Activated CD4-positive, alpha-beta T cell treated with anti-CD3 and anti-CD28 coated beads, Interleukin-2, Interleukin-6, amounts not matched to agents 100 ng/mL and 50 ng/mL, durations not matched to agents 16 hours and 8 hours (primary cell): ENCODE results near the gene SORCS1.

Experiments
- DNase-seq: peaks from one replicate; pipeline ENCODE4 v3.0.0-alpha.2; 2020

The SORCS1 gene

DNA sequence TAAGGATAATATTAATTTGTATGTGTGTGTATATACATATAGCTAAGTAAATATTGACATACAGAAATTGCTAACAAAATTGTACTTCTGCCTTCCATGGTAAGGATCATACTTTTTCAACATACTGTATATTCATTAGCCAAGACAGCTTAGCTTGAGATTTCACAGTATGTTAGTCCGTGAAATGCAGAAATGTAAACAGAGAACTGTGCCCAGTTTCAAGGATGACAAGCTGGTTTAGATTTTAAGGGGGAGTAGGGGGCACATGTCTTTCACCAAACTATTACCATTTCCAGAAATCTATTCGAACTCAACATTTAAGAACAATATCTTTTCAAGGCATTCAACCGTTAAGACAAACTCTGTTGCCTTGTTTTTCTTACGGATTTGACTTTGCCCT lies 182.2 kb downstream of the SORCS1 start:
- no peak for DNase-seq

DNA sequence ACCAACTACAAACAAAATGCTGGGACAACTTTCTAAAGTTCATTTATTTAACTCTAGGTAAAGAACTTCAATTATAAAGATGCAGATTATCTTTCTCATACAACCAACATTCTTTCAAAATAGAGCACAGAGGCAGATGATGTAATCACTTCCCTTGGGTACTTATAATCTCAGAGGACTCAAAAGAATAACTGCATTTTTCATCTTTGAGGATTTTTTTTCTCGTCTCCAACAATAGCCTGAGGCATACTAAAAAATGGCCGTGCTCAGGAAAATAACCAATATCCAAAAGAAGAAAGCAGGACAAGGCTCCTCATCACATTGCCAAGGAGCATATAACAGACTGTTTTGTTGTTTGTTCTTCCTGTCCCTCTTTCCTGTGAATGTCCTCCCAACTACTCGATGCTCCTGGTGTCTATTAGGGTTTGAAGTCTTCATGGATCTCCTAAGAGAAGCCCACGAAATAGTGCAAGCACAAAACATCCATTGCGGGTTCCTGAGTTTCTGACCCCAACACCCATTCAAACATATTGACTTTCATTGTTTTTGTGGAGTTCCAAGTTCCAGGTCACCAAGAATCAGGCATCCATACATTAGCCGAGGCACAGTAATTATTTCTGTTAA lies 182.9 kb downstream of the SORCS1 start:
- no peak for DNase-seq

DNA sequence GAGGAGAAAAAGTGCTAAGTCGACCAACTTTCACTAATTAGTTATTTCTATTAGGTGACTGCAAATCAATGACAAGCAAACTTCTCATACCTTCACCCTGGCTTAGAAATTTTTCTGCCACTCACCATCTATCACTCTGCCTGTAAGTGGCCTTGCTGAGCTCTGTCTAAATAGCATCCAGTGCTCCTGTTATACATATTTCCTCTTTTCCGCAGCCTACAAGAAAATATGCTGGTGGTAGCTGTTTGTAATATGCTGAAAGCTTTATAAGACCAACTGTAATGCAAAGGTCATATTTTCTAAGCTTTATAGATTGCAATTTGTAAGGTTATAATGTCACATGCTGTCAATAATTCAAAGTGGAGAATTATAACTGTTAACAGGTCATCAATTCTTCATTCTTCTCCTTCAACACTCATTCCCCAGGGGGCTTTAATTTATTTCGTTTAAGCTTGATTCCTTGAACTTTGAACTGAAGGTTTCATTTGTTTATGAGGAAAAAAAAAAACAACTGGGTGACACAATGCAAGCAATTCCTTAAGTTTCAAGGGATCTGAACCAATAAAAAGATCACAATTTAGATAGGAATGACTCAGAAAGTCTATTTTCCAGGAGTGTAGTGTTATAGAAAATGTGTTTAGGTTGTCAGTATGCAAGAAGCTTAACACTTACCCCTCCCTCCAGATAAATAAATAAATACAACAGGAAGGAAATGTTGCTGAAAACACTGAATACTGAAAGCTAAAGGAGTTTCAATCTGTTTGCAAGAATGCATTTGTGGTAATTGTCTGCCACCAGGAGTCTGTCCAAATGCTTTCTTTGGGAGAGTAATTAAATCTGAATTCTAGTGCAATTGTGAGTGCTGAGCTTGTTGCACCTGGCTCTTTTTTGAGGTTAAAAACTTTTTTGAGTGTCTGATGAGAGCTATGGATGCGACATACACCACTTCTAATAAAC lies 183.7 kb downstream of the SORCS1 start:
- no peak for DNase-seq

DNA sequence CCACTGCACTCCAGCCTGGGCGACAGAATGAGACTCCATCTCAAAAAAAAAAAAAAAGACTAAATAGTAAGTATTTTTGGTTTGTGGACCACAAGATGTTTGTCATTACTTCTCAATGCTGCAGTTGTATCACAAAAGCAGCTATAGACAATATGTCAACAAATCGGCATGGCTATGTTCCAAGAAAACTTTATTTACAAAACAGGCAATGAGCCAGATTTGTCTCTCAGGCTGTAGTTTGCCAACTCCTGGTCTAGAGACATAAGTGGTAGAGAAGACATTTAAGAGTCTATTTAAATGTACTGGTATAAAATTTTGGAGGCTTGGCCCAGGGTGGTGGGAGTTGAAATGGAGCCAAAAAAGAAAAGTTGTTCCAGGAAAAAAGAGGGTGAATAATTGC lies 185.8 kb downstream of the SORCS1 start:
- DNase-seq = no peak

DNA sequence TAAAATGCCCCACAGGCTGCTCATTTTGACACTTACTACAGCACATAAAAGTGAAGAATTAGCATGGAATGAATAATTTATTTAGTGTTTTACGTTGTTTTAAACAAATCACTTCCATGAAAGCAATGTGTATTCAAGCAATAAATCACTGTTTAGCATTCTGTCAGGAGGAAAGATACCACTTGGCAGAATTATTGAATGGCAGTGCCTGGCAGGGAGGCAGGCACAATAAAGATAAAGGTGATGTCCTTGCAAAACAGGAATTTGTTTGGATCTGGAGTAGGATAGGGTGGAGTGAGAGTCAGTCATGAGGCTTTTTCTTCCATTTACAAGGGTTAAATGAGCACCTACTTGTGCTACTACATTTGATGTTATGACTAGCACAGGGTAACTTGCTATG lies 190.8 kb downstream of the SORCS1 start:
- DNase-seq = no peak

DNA sequence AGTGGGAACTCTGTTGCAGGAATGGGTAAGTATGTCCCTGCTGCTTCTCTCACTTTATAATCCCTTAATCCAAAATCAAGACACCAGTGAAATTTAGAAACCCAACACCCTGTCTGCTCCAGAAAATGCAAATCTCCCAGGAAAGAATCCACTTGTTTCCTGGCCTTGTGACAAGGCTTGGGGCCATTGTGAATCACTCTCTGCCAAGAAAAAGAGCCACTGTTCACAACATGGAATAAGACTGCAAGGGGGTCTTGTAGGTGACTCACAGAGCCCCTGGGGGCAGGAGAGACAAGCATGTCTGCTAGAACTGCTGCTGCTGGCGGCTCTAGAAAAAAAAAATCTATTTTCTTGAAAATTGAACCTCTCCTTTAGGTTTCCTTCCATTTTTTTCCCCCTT lies 191.2 kb downstream of the SORCS1 start:
- no peak for DNase-seq

DNA sequence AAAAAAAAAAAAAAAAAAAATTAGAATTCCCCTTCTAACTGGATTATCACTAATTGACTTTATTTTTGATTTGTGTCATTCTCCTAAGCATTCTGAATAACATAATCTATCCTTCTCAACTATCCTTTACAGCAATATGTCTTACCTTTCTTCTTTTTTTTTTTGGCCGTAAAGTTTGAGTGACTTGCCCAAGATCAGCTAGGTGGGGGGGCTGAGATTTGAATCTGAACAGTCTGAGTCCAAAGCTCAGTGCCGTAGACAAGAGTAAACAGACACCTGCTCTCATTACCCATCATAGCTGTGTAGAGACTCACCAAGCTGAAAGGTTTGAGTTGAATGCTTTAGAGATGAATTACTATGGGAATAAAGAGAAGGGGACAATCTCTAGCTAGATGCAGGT lies 192.1 kb downstream of the SORCS1 start:
- DNase-seq = no peak

DNA sequence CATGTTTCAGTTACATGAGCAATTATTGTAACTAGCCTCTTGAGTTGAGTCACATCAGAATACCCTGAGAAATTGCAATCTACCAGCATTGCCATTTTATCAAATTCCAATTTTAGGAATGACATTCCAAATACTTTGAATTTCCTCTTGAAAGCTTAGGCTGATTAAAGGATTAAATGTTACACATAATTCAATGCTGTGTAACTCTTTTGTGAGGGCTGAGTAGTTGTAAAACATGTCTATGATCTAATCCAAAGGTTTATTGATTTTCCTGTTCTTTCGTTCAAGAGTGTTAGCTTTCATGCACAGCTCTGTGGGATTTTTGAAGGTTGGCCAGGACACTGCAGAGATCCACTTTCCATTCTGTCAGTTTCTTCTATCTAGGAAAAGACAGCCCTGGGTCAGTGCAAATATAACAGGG lies 193.1 kb downstream of the SORCS1 start:
- no peak for DNase-seq

DNA sequence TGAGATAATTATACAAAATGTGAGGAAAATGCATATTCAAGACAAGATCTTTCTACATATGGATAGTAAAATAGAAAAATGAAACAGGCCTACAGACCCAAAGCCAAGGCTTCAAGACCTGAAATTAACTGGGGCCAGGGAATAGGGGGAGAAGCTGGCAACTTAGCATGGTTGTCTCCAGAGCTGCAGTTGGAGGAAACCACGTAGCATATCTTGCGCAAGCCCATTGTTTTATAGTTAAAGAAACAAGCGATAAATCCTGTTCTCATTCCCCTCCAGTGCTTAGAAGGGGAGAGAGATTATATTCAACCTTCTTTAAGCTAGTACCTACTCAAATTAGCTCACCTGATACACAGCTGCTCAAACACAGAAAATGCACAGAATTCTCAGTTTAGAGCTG lies 197.1 kb downstream of the SORCS1 start:
- DNase-seq = no peak

DNA sequence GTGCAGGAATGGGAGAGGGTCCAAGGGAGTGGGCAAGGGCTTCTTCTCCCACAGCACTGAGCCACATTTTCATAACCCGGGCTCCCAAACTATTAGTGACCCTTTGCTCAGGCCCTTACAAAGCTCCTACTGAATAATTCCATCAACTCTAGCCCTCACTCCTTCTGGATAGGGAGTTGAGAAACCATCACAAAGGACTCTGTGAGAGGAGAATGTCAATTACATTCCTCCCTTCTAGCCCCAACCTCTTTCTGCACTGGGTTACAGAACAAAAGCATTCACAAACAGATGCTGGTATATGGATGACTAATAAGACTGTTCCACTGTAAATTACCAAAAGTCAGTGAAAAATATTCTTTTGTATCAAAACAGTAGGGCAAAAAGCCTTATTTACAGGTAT lies 203.7 kb downstream of the SORCS1 start:
- DNase-seq = no peak

DNA sequence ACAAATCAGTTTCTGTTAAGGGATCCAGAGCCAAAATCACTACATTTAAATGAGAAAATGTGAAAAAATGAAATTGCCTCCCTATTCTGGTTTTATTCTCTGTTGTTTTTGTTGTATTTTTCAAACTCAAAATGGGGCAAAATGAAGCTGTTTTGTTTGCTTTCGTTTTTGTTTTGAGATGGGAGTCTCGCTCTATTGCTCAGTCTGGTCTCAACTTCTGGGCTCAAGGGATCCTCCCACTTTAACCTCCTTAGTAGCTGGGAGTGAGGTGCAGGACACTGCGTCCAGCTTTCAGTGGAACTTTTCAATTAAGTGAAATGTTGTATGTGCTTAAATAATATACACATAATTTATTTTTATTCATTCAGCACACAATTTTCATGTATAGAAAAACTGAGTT lies 205.0 kb downstream of the SORCS1 start:
- no peak for DNase-seq

DNA sequence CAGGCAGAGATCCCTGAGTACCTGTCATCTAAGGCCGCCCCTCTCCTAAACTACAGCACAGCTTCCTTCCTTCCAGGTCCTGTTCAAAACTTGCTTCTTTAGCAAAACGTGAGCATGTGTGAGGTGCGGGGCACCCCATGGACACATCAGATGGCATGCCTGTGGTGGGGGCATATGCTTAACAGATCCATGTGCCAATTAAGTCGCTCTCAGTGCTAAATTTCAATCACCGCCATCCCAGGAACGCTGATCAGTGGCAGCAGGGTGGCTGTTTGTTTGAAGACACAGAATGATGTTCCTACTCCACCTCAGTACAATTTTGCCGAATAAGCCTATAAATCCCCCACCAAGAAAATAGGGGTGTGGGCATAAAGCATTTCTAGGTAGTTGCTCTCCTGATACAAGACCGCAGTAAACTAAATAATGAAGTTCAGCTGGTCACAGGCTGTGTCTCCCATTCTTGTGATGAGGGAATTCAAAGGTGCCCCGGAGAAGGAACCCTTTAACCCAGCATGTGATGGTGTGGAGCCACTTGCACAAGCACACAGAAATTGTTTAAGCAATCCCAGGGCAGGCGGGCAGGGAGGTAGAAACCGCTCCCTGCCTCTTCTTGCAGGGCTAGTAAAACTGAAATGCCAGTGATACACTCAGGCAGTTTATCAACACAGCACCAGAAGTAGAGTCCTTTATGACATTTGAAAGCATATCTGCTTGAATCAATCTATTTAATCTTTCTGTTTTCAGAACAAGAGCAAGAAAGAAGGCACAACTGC lies 205.7 kb downstream of the SORCS1 start:
- DNase-seq = no peak

DNA sequence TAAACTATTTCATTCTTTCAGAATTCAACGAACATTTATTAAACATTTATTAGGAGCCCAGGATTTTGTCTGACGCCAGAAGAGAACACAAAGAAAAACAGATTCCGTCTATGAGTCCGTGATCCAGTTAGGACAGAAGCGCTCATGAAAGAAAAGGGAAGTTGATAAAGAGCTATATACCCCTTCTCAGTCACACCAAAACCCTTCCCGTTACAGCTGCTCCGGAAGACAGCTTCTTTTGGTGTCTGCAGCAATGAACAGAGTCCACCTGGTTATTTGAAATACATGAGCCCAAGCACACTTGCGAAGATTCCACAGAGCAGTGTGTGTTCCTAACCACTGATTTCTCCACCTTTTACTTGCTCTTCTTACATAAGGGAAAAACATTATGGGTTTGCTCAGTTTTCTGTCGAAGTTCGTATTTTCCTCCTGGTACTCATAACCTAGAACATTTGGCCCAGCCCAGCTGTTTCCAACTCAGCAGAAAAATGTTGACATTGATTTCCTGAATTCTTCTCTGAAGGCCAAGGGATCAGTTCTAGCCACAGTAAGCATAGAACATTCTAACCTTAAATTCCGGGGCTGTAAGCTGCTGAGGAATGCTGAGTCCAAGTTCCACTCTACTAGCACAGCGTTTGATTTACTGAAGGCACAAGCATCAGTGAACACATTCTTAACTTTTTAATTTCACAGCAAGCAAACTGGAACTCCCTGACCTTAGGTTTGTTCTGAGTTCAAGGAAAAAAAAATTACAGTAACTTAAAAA lies 206.5 kb downstream of the SORCS1 start:
- DNase-seq = no peak

DNA sequence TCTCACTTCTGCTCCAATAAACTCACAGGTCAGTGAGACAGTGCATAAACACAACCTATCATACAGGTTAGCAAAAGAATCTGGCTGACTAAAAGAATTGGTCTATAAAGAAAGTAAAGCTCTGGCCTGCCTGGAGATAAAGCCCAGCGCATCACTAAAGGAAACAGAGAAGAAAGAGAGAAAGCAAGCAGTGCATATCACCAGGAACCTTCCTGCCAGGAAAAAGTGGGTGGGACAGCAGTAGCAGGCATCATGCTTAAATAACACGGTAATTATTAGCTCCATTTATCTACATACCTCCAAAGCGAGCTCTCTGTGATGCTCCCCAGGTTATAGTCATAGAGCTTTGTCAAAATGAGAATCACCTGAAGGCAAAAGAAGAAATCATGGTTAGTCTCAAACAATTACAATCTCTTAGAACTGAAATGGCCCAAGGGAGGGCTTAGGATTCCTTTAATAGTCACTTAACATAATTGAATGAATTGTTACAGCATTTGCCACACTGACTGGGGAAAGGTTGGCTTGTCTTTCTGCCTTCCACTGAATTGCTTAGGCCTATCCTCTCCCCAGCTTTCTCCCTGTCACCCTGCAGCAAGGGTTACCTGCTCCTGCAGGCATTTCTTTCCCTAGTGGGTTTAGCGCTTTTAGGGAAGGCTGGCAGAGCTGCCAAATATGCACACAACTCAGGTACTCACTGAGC lies 208.1 kb downstream of the SORCS1 start:
- no peak for DNase-seq

DNA sequence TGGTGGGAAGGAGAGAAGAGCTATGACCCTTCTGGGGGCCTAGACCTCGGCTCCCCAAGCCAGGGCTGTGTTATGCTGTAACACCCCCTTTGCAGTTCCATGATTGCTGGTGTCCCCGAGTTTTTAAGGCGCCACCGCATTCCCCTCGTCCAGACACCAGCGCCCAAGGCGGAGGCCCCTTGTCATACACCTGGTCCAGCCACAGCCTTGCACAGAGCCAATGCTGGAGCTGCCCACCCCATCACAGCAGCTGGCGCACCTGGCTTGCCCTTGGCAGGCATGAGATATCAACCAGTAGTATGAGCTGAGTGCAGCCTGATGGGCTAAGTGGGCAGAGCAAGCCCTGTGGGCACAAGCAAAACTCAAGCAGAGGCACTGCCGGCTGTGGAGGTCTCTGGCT lies 209.4 kb downstream of the SORCS1 start:
- DNase-seq = no peak

DNA sequence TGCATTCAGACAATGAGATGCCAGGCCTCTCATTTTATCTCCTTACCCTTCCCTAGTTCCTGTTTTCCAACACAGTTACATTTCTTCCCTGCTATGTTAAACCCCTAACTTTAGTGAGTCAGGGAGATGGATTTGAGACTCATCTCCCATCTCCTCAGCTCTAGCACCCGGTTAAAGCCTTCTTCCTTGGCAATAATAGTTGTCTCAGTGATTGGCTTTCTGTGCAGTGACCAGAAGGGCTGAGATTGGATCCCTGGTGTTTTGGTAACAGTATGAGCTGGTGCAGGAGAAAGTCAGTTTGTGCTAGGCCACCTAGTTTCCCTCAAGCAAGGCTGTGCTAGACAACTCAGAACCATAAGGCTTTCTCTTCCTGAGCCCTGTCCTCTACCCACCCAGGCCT lies 212.5 kb downstream of the SORCS1 start:
- DNase-seq = no peak

DNA sequence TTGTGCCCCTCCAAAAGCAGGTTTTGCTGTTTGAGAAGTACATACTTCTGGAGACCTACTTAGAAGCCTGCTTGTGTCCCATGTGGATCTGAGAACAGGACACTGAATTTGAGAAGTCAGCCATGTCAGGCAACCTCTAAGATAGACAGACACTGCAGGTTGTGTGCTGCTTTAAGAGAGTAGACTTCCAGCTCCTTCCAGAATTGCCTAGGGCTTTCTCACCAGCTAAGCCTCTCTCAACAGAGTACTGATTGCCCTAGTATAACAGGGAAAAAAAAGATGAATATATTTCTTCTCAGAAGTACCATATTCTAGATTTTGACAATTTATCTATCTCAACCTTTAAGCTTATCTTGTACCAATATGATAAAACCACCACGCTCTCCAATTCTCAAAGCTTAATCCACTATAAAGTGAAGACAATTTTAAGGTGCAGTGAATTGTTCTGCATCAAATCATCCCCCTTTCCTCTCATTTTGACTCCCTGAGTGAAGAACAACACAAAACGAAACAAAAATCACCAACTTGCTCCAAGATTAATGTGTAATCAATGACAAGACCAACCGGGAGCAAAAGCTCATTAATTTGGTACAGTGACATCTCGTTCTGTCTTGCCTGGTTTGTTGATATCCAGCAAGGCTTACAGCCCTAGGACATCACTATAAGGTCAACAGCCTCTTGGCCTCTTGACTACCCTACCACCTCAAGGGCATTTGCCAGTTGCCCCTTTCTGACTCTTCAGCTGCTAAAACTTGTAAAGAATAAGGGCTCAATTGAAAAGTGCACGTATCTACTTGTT lies 214.6 kb downstream of the SORCS1 start:
- DNase-seq = no peak

DNA sequence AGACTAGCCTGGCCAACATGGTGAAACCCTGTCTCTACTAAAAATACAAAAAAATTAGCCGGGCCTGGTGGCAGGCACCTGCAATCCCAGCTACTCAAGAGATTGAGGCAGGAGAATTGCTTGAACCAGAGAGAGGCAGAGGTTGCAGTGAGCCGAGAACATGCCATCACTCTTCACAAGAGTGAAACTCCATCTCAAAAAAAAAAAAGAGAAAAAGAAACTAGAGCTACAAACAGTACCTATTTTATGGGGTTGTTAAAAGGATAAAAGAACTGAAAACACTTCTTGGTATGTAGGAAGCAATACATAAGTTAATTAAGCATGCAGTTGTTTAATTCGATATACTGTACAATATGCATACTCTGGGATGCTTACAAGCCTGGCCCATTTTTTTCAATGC lies 216.9 kb downstream of the SORCS1 start:
- no peak for DNase-seq

DNA sequence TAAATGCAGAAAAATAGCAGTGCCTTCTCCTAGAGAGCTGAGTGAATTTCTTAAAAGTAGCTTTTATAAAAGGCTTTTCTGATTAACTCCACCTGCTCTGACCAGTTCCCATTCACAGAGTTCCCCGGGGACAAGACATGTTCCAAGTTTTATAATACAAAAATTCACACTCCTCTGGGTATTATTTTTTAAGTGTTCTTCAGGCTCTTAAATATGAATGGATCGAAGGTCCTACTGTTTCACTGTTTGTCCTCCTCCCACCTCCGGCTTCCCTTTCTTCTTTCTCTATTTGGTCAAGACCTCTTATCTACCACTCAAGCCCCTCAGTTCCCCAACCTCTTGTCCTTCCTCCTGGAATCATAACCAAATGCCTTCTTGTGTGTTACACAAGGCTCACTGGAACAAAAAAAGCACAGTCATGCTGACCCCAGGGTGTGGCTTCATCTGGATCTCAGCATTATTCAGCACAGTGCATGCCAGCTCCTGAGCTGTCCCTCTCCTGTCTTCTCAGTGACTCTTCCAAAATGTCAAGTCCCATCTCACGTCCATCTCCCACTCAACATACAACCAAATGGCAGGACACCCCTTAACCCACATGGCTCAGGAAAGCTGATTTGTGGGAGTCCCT lies 222.4 kb downstream of the SORCS1 start:
- DNase-seq = no peak

DNA sequence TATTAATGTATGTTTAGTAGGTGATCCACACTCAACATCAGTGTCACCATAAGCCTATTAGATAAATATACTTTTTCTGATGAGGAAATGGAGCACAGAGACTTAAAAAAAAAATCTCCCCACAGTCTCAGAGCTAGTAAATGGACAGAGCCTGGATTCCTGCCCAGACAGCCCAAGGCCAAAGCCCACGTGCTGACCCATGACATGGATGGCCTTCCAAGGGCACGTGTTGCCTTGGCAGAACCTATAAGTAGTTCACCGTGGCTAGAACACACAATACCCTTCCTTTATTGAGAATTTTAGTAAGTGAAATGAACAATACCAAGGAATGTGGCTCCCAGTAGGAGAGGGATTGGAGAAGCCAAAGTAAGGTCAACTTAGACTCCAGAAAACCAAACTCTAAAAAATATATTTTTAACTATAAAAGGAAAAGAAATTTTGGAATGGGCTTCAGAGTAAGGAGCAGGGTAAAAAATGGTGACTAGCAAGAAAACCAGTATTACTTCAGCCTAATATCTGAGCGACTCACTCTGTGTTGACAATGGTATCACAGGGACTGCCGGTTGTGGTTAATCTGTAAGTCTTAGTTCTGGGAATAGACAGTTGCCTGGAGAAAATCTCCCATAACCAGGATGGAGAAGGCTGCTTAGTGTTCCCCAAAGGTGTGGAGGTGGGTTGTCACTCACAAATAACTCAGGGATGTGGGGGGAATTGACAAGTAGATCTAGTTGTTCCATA lies 223.0 kb downstream of the SORCS1 start:
- no peak for DNase-seq
